ENCODE results near the gene IQSEC3.

IQSEC3 gene

GRCh38 chr12:220946-221550, 154.5 kb downstream of the IQSEC3 start:
- no peak for FAIRE-seq

- no peak for FAIRE-seq
These were observed 155.2 kb downstream of the IQSEC3 start for GRCh38 chr12:221736-222135.

DNA sequence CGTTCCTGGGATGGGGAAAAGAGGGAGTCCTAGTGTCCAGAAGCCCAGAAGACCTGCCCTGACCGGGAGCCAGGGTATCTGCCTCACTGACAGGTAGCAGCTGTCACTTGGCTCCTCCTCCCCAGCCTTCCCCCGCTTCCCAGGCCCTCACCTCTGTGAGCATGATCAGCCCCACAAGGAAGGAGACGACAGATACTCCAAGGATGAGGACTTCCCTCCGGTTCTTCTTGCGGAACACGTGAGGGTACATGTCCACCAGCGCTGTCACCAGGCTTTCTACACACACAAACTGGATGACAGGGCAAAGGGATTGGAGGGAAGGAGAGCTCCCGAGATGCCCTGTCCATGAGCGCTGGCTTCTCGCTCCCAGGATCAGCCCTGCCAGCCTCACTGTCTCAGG, 157.3 kb downstream of the IQSEC3 start:
- FAIRE-seq: no peak

- no peak for FAIRE-seq
These were observed 157.8 kb downstream of the IQSEC3 start for GRCh38 chr12:224330-224729.

DNA sequence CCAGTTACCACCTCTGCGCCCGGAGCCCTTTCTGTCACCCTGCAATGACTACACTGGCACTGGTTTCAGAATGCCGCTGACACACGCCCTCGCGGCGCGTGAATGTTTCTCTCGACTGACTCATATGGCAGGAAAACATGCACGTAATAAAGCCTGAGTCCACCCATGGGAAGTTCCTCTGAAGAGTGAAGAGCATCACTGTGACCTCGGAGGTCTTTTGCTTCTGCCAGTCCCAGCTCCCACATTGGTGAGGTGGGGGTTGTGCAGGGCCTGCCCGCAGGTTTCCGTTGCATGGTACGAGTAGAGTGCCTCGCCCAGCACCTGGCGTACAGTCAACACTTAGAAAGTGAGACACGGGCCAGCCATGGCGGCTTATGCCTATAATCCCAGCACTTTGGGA, 158.4 kb downstream of the IQSEC3 start:
- FAIRE-seq: no peak

DNA sequence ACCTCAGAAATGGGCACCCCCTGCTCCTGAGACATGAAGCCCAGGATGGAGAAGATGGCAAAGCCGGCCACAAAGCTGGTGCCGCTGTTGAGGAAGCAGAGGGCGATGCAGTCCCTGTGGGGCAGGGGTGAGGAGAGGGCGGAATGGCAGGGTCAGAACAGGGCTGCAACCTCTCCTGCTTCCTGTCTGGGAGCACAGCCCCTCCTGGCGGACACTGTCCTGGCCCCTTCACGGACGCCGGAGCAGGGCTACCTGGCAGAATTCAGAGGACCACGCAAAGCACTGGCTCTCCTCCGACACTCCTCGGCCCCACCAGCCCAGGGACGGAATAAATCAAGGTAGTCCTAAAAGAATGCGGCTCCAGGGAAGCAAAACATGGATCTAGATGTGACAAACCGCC, 159.8 kb downstream of the IQSEC3 start:
- FAIRE-seq: no peak

DNA sequence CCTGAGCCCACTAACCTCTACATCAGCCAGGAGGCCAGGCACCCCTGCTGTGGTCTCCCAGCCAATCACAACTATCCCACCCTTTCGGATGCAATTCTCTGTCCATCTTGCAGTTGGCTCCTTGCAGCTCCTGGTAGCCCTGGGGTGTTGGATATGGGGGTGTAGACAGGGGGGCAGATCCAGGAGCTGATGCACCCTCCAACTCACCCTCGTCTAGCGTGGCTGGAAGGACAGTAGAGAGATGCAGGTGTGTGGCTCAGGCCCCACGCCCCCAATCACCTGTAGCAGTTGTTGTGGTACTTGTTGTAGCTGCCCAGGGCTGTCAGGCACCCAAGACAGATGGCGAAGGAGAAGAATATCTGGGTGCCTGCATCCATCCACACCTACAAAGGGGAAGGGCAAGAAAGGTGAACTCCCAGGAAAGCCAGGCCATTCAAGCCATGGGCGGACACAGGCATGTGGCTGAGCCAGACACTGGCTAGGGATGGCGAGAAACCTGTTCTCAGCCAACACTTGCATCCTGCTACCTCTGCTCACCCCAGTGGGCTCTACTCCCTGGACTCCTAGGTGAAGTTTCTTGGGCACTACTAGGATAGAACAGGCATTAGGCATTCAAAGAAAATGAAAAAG, 160.8 kb downstream of the IQSEC3 start:
- no peak for FAIRE-seq

Data from endometrium (tissue), 2 donors.